T-helper 9 cell (primary cell): ENCODE measurements around the gene HOXA9.

ENCODE experiments used
- DNase-seq: peaks from one replicate; pipeline ENCODE4 v3.0.0-alpha.2; 2020

The HOXA9 gene

DNA sequence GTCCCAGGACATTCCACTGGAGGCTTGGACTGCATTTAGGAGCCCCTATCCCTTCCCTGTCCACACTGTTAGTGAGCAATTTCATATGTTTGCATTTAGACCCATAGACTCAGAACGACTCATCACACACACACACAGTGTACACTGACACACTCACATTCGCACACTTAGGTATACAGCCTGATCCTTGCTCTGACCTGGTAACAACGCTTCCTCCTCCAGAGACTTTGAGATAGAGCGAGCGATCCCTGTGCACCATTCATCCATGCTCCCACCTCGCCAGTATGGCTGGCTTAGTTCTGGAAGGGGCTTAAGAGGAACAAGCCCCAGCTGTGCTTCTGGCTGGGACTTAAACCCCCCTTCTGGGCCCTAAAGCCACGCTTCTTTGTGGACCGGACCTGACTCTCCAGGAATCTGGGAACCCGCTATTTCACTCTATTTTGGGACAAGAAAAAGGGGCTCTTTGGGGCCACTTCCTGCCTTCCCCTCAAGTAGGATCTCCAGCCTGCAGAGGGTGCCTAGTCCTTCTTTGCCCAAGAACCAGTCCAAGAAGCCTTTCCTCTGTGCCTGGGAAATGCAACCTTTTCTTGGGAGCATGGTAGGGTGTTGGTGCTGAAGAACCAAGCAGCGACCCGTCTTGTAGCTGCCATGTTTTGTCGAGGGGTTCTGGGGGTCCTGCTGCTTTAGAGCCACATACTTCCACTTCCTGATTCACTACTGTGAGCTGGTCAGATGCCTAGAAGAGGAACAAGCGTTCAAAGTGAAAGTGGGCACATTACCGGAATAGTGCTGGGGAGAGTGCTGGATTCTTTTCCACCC is 35.6 kb upstream of the HOXA9 start:
- DNase-seq: no peak

DNA sequence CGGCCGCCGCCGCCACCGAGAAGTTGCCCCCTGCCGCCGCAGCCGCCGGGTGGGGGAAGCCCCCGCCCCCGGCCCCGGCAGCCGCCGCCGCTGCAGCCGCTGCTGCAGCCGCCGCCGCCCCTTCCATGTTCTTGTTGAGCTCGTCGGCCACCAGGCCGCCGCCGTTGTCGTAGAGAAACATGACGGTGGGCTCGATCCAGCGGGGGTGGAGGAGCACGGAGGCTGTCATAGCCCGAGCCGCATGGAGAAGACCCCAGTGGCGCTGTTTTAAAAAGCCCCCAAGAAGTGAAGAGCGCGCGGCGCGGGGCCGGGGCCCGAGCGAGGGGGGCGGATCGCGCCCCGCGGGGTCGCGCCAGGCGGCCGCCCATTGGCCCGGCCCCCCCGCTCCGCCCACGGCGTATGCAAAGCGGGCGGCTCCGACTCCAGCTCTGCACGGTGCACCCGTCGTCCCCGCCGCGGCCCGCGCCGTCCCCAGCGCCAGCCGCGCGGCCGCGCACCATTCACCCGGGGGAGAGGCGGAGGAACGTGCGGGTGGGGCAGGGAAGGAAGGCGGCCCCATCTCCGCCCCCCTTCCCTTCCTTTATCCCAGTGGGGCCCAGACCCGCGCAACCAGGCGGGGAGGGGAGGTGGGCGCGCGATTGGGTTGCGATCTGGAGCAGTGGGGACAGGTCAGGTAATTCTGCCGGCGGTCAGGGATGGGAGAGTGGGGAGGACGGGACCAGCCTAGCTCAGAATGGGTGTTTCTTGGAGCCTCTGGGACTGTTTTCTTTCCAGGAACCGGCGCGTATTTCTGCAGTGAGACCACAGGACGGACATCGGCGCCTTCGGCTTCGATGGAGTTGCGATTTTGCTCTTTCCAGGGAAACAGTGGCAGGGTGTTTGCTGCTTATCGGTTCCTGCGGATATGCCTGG is 34.8 kb upstream of the HOXA9 start, which contains the start of gene HOXA13:
TSS of gene HOXA13 (minus strand) at position 243 of the 912 bp plus-strand sequence. CDS start at position 229, 14 bp downstream.
- no peak for DNase-seq

GRCh38 chr7:27198871-27199801 is 33.8 kb upstream of the HOXA9 start:
- DNase-seq: no peak

DNA sequence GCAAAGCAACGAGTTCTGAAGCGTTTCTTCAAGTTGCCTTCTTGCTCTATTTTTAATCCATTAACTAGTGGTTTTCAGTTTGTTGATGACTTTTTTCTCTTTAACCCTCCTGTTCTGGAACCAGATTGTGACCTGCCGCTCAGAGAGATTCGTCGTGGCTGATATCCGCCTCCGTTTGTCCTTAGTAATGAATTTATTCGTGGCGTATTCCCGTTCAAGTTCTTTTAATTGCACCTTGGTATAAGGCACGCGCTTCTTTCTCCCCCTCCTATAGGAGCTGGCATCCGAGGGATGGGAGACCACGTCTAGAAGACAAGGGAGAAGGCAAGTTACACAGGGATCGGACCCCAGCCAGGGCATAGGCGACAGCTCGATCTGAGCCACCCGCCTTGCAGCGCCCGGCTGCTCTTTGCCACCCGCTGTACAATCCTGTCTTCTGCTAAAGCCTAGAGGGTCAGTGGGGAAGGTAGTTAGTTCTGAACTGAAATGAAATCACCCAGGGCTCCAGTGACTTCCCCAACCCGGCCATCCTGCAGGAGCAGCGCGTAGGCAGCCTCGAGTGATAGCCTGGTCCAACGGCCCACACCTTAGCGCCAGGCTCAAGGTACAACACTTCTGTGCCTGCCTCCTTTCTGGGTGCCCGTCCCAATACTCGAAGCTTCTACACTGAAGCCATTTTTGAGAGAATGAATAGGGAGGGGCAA is 33.0 kb upstream of the HOXA9 start:
- DNase-seq: no peak

- DNase-seq: no peak
Measured at GRCh38 chr7:27197137-27198042, 32.1 kb upstream of the HOXA9 start.

DNA sequence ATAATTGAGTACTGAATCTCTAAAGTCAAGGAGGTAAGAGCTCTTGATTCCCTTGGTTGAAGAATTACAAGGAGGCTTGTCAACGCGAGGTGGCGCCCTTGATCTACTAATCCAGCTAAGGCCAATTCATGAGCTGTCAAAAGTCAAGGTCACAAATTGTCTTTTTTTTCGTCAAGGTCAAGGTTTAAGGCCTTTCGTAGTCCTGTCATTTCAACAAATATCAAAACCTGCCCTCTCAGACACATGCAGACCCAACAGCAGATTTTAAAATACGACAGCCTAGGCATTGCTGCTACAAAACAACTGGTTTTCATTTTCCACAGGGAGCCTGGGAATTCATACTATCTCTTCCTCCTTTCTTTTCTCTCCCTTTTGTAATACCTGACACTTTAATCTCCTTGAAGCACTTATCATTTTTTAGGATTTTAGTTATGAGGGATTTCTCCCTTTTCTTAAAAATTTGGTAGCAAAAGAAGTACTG is 31.0 kb upstream of the HOXA9 start:
- peak; percentile 86 for DNase-seq

DNA sequence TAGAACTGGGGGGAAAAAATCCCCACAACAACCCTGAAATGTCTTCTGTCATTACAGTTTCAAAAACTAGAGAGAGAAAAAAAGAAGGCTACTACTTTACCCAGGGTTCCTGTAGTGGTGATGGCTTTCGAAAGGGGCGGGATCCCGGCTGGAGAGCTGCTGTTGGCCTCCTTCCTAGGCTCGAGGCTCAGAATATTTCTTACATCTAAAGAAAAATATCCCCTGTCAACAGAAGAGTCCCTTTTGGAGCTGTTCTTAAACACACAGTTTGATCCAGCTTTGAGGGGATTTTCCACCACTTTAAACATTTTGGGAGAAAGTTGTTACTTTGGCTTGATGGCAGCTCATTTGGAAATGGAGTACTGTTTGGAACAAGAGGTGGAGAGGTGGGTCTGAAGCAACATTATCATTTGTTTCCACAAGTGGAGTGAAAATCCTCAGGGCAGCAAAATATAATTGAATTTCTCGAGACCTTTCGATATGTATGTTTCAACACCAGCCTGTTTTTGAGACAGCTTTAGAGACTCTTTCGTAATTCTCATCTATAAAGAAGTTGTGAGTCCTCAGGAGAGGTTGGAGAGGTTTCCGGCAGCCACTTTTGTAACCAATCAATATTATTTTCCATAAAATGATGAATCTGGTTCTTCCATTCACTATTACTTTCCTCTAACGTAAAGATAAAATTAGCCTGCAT is 29.5 kb upstream of the HOXA9 start:
- no peak for DNase-seq

GRCh38 chr7:27194002-27194352 is 28.6 kb upstream of the HOXA9 start:
- no peak for DNase-seq

GRCh38 chr7:27193335-27194001 is 28.1 kb upstream of the HOXA9 start:
- no peak for DNase-seq

DNA sequence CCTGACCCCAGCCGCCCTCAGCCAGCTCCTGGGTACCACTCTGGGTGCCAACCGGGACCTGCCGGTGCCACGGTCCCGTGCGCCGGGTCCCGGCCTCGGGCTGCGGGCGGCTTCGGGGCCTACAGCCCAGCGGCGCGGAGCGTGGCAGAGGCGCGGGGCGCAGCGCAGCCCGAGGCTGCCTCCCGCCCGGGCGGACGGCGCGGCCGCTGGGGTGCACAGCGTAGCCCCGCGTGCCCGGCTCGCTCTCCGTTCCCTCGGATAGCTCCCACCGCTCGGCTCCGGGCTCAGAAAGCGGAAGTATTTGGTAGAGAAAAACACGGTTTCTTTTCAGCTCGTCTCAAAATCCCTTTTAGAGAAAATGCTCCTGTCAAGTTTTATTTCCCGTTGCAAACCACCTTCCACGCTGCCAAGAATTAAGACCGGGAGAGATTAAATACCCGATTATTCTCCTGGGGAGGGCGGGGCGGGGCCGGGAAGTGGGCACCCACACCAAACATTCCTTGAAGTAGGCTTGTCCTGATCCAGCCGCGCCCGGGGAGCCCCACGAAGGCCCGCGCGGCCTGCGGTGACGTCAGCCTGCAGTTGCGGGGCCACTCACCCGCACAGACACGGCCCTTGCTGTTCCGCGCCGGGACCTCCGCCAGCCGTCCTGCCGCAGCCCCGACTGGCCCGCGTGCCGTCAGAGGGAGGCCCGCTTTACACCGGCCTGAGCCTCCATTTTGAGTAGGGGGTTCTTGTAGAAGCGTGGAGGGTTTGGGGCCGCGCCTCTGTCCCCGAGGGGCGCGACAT is 27.4 kb upstream of the HOXA9 start:
- no peak for DNase-seq

- no peak for DNase-seq
Measured at GRCh38 chr7:27191833-27192545, 26.7 kb upstream of the HOXA9 start.

DNA sequence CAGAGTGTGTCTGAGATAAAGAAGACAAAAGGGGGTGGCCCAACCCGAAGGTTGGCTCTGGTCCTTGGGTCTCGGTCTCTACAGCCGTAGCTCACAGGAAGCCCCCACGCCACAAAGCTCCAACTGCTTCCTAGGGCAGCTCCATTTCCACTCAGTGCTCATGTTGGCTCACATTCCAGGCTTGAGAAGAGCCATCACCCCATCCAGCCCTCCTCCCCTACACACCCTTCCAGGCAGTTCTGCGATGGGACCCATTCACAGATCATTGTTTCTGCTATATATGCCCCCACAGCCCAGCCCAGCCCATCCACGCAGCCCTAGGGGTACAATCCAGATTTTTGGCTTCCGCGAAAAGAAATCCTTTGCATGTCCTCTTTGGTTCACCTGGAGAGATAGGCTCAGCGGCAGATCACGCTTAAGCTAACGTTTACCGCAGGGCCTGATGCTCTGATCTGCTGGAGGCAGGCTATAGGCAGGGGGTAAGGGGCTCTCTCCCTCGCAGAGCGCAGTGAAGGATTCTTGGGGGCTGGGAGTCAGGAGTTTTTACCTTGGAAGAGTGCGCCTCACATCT is 25.9 kb upstream of the HOXA9 start:
- no peak for DNase-seq

GRCh38 chr7:27189997-27190748 is 24.8 kb upstream of the HOXA9 start:
- DNase-seq: no peak

- DNase-seq: no peak
Measured at GRCh38 chr7:27189295-27189996, 24.1 kb upstream of the HOXA9 start.

- DNase-seq: no peak
Measured at GRCh38 chr7:27188386-27189294, 23.3 kb upstream of the HOXA9 start.
